GM12891 (cell line): ENCODE results near the gene CADM2.

Experiments
- DNase-seq: peaks from one replicate; pipeline ENCODE4 v3.0.0; 2011; ENCODE audit warnings: low spot score; ENCODE audit not compliant: insufficient read length
- FAIRE-seq: peaks from 2 replicates; lab custom pipeline; 2011; peaks lifted over from hg19 to GRCh38; lab: Jason Lieb, UNC
- PAX5 ChIP-seq: IDR thresholded peaks from 2 replicates; pipeline ENCODE4 v1.6.1; 2011; ENCODE audit warnings: low read length, moderate library complexity, mild to moderate bottlenecking; ENCODE audit not compliant: insufficient read depth, severe bottlenecking
- POLR2A ChIP-seq: IDR thresholded peaks from 2 replicates; pipeline ENCODE4 v1.6.1; 2011; ENCODE audit warnings: low read depth, low read length, control low read depth
- POLR2AphosphoS5 ChIP-seq: IDR thresholded peaks from 2 replicates; pipeline ENCODE4 v1.6.1; 2011; ENCODE audit warnings: low read depth, low read length, control low read depth
- POU2F2 ChIP-seq: IDR thresholded peaks from 2 replicates; pipeline ENCODE4 v1.6.1; 2011; ENCODE audit warnings: low read depth, mild to moderate bottlenecking, control low read depth, low read length, moderate library complexity
- SPI1 ChIP-seq: IDR thresholded peaks from 2 replicates; pipeline ENCODE4 v1.6.1; 2011; ENCODE audit warnings: low read depth, low read length, control low read depth
- TAF1 ChIP-seq: IDR thresholded peaks from 2 replicates; pipeline ENCODE4 v1.6.1; 2011; ENCODE audit warnings: low read depth, low read length, control low read depth

The CADM2 gene

DNA sequence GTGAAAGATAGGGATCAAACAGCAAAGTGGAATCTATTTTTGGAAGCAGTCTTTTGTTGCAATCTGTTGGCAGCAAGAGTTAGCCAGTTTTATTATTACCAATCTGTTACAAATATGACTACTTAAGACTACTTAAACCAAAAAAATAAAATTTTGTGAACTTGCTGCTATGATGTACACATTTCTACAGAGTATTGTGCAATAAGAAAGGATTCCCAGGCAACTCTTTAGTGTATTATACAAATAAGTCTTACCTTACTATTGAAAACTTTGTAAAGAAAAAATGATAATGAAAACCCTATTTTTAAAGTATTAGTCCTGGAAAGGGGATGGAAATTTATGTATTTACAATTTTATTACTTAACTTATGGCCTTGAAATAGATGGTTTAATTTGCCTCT, 44.7 kb downstream of the CADM2 start:
- no peak for DNase-seq
- no peak for FAIRE-seq
- no peak for TF ChIP-seq SPI1

DNA sequence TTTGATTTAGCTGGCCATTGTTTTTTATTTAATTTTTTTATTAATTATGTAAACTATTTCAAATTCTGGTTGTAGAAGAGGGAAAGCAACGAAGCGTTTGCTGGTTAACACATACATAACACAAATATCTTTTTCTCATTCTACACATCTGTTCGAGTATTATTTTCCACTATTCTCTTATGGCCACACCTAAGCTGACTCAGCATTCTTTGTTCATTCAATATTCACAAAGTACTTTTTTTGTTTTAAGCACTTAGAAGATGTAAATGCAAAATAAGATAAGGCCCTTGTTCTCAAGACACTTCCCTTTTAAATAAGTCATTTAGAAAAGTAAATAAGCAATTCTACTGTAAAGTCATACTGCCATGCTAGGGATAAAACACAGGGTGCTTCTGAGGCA, 45.4 kb downstream of the CADM2 start:
- FAIRE-seq (no peak), DNase-seq (no peak)
- TF ChIP-seq SPI1 (no peak), POLR2A (no peak), POU2F2 (no peak), PAX5 (no peak), POLR2AphosphoS5 (no peak), TAF1 (no peak)

DNA sequence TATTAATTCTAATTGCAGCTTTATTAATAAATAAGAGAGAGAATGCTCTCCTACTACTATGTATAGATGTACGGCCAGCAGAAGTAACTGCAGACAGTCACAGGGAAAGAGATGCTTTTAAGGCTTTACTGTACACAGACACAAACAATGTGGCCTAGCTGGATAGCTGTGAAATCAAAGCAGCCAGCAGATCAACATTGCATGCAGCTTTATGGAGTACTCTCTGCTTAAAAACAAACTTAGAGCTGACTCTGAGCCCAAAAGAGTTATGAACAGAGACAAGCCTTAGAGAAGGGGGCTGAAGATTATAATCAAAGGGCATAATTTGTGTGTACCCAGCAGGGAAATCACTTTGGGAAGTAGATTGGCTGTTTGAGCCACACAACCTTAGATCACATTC, 47.2 kb downstream of the CADM2 start:
- FAIRE-seq (no peak), DNase-seq (no peak)
- TF ChIP-seq POU2F2 (no peak), POLR2A (no peak), TAF1 (no peak), PAX5 (no peak), SPI1 (no peak), POLR2AphosphoS5 (no peak)

DNA sequence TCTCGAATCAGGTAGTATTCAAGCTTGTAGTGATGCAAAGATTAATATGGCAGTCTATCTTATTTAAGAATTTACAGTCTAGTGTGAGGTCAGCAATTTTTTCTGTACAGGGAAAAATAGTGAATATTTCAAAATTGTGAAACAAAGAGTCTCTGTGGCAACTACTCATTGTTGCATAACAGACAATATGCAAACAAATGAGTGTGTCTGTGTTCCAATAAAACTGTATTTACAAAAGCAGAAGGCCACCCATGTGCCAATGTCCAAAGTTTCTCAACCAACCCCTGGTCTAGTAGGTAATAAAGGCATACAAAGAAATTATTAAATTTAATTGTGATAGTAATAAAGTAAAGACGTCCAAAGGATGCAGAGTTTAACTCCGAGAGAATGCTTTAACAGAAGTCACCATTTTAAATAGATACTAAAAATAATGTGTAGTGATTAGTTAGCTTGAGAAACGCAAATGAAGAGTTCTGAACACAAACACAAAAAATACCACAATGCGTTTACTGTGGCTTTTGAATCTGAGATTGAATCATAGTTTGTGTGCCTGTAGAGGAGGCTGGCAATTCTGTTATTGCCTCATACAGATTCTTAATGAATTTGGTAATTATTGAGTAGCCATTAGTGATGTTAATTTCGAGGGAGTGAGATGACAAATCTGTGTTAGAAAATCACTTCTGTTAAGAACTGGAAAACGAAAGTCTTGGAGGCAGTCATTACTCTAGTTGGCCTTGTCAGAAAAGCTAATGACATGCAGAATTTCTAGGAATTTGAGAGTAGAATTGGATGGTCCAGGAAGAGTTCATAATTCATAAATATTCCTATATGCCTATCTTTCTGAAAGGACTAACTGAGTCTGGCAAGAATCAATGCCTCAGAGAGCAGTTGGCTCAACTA, 48.7 kb downstream of the CADM2 start:
- no peak for FAIRE-seq
- no peak for DNase-seq

DNA sequence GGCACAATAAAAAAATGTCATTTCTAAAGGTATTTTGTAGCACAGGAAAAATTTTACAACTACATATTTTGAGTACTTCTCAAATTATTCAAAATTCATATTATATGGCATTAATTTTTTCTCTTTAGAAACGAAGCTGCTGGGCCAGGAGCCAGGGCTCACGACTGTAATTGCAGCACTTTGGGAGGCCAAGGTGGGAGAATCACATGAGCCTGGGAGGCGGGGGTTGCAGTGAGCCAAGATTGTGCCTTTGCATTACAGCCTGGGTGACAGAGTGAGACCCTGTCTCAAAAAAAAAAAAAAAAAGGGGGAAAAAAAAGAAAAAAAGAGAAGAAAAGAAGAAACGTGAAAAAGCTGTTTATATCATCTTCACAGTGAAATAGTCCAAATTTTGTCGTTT, 62.0 kb downstream of the CADM2 start:
- TF ChIP-seq PAX5 = no peak
- no peak for TF ChIP-seq POLR2A
- TF ChIP-seq TAF1 = no peak
- no peak for TF ChIP-seq POU2F2
- no peak for TF ChIP-seq POLR2AphosphoS5
- no peak for TF ChIP-seq SPI1
- FAIRE-seq (no peak), DNase-seq (no peak)

More for the DNA sequence above, 48.7 kb downstream of the CADM2 start:
- no peak for TF ChIP-seq POLR2A
- TF ChIP-seq PAX5 = no peak
- no peak for TF ChIP-seq SPI1
- no peak for TF ChIP-seq TAF1
- TF ChIP-seq POU2F2 = no peak
- TF ChIP-seq POLR2AphosphoS5 = no peak

DNA sequence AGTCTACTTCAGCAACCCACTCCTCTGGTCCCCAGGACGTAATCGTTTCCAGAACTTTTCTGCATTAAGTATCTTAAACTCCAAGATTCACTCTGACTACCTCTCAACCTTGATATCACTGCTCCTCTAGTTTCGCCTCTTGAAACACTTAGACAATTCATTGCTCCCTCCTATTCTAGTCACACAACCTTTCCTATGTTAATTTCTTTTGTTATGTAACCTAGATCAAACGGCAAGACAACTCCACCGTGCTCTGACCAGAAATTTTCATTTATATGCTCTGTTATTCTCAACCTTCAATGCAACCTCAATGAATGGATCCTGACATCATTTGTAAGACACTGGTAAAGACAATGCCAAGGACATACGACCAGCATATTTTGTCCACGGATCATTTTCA, 71.3 kb downstream of the CADM2 start:
- DNase-seq = no peak
- TF ChIP-seq PAX5 = no peak
- no peak for TF ChIP-seq SPI1
- no peak for TF ChIP-seq POLR2AphosphoS5
- TF ChIP-seq TAF1 = no peak
- TF ChIP-seq POU2F2 = no peak
- no peak for TF ChIP-seq POLR2A
- FAIRE-seq = no peak

DNA sequence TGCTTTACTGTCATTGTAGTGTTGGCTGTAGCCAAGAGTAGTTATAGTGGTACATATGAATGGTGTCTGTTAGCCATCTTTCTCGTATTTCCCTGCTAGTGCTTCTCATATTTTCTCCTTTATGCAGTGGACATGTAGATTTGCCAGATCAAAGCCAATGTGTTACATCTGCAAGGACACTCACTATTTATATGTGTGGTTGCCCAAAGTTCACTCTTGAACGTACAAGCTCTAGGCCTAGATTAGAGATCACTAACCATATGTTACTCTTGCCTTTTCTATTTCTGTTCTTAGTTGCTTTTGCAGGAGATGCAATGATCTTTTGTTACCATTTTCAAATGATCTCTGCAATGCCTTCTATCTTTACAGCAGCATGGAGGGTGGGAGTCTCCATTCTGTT, 78.4 kb downstream of the CADM2 start:
- no peak for TF ChIP-seq TAF1
- TF ChIP-seq SPI1 = no peak
- TF ChIP-seq PAX5 = no peak
- TF ChIP-seq POU2F2 = no peak
- TF ChIP-seq POLR2A = no peak
- no peak for TF ChIP-seq POLR2AphosphoS5
- DNase-seq (no peak), FAIRE-seq (no peak)

DNA sequence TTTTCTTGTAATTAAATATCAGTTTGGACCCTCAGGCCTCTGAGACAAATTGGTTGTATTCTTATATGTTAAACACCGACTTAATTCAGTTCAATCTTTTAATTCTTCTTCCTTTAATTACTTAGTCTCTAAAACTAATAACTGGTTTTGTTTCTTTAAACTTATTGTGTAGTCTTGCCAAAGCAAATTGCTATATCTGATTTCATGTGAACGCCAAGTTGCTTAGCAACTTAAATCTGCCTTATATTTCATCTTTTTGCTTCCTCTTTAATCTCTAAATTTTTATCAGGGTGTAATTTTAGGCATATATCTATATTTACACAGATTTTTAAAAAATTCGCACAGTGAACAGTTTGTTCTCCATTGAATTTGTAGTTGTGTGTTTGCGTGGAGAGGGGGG, 82.2 kb downstream of the CADM2 start:
- TF ChIP-seq SPI1 (no peak), POLR2AphosphoS5 (no peak), POLR2A (no peak), TAF1 (no peak), POU2F2 (no peak), PAX5 (no peak)
- FAIRE-seq = no peak
- no peak for DNase-seq

DNA sequence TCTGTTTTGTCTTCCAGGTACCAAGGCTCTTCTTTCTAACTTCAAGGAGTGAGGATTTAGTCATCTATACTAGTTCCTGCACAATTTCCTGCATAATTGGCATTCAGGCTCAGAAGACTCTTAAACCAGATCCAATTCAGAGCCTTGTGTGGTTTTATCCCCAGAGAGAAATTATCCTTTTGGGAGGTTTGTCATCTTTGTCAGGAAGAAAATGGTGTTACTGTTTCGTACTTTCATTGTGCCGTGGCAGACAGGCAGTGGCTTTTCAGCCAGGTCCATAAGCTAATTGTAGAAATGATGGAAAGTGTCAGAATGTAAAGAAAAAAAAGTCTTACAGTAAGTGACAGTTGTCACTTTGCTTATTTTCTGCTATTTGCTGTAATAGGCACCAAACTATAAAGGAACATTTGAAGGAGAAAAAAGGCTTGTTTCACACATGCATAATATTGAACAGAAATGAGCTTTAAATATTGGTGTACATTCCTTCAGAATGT, 82.8 kb downstream of the CADM2 start:
- TF ChIP-seq POLR2A (no peak), POLR2AphosphoS5 (no peak), TAF1 (no peak), PAX5 (no peak), POU2F2 (no peak), SPI1 (no peak)
- FAIRE-seq = no peak
- no peak for DNase-seq

DNA sequence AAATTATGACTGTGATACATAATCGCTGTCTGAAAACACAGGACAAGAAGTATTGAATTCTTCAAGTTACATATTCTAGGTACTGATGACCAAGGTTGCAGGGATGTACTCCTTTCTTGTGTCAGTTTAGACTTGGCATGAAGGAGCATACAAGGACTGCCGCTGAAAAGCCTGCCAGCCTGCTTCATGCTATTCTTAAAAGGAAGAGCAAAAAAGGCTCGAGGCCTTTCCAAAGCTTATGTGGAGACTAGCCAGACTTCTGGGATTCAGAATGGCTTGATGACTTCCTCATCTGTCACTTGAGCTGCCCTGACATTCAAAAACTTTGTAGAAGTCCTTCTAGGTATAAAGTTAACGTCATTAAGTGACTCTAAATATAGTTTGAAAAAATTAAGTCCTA, 92.0 kb downstream of the CADM2 start:
- no peak for TF ChIP-seq SPI1
- no peak for TF ChIP-seq POLR2AphosphoS5
- TF ChIP-seq POU2F2 = no peak
- no peak for TF ChIP-seq TAF1
- TF ChIP-seq PAX5 = no peak
- no peak for TF ChIP-seq POLR2A
- no peak for DNase-seq
- FAIRE-seq = no peak
